ENCODE results near the gene UBXN7. TPM values are rescaled to one million over a fixed set of nuclear protein-coding genes. Genes with fewer than 3 reads are reported as not detected.
"Not testable (repeated sequence)": the region's sequence is repeated elsewhere in the genome, so short reads cannot be mapped to it uniquely, and the experiment has no call there.

The UBXN7 gene
- total and polyA plus RNA-seq, 2 experiments from 2014 or later: 13.9 to 40.2 TPM

GRCh38 chr3:196463804-196464203 lies 31.6 kb upstream of the UBXN7 start:
- no peak overlapping the region for H3K4me2 ChIP-seq (ENCODE audit: unreplicated experiment)
- peaks cover 3% of the 10 kb centered on the region; the same call in 1 of the 2 replicates for H3K36me3 ChIP-seq (ENCODE audit: low read depth)
- H3K9ac ChIP-seq: no peak overlapping the region
- no peak overlapping the region for H3K4me3 ChIP-seq
- no peaks in the 10 kb centered on the region for H3F3A ChIP-seq (ENCODE audit: insufficient read depth)
- peaks cover 21% of the 10 kb centered on the region for H3K79me2 ChIP-seq (ENCODE audit: insufficient read depth)
- WGBS, 2 experiments (ENCODE audit: low coverage in 1 of 2, low lambda C conversion rate in 2 of 2, missing lambda C conversion rate in 2 of 2): 48 to 50% methylated on average over 3 of the region's 3 CpGs
- no peak overlapping the region for H3K27ac ChIP-seq
- in situ Hi-C loops (cut with MboI): no loop called here
- DNase-seq: no peak
- no peaks in the 10 kb centered on the region for H3K9me2 ChIP-seq (ENCODE audit: insufficient read depth)
- H3K9me3 ChIP-seq (ENCODE audit: low read depth): no peaks in the 10 kb centered on the region
- H3K4me1 ChIP-seq (ENCODE audit: insufficient read depth): no peaks in the 10 kb centered on the region
- H3K27me3 ChIP-seq (replicated peaks; ENCODE audit: insufficient read depth): no peaks in the 10 kb centered on the region
- no peaks in the 10 kb centered on the region for H4K20me1 ChIP-seq (ENCODE audit: insufficient read depth)
- no peak for TF ChIP-seq EZH2 (IDR thresholded peaks at IDR 0.05; ENCODE audit: insufficient read depth, poor library complexity, severe bottlenecking)
- no peak overlapping the region for H2AFZ ChIP-seq

- no peaks in the 10 kb centered on the region for H3K36me3 ChIP-seq (ENCODE audit: low read depth)
- no peaks in the 10 kb centered on the region for H3K4me1 ChIP-seq (ENCODE audit: insufficient read depth)
- no peak overlapping the region for H3K4me2 ChIP-seq (ENCODE audit: unreplicated experiment)
- H3K9ac ChIP-seq: no peak overlapping the region
- no peaks in the 10 kb centered on the region for H3K27me3 ChIP-seq (replicated peaks; ENCODE audit: insufficient read depth)
- in situ Hi-C loops (cut with MboI): no loop called here
- TF ChIP-seq EZH2phosphoT487 (IDR thresholded peaks at IDR 0.05; ENCODE audit: insufficient read depth, low read depth): no peak
- no peak for TF ChIP-seq EZH2 (IDR thresholded peaks at IDR 0.05; ENCODE audit: insufficient read depth, poor library complexity, severe bottlenecking)
- H2AFZ ChIP-seq: no peak overlapping the region
- no peak overlapping the region for H3K27ac ChIP-seq
- no peaks in the 10 kb centered on the region for H3K9me2 ChIP-seq (ENCODE audit: insufficient read depth)
- H3K79me2 ChIP-seq (ENCODE audit: insufficient read depth): peaks cover 17% of the 10 kb centered on the region
- no peaks in the 10 kb centered on the region for H3F3A ChIP-seq (ENCODE audit: insufficient read depth)
- H3K4me3 ChIP-seq: no peak overlapping the region
- H3K9me3 ChIP-seq (ENCODE audit: low read depth): no peaks in the 10 kb centered on the region
- 85% methylated on average over 2 of the region's 2 CpGs for WGBS, 2 experiments (ENCODE audit: low coverage in 1 of 2, low lambda C conversion rate in 2 of 2, missing lambda C conversion rate in 2 of 2)
- no peaks in the 10 kb centered on the region for H4K20me1 ChIP-seq (ENCODE audit: insufficient read depth)
- no peak for DNase-seq
These were observed 31.2 kb upstream of the UBXN7 start for GRCh38 chr3:196463478-196463756.

GRCh38 chr3:196462680-196463477 lies 30.7 kb upstream of the UBXN7 start:
- H3K4me3 ChIP-seq: not testable (repeated sequence)

GRCh38 chr3:196458063-196458462 lies 25.8 kb upstream of the UBXN7 start:
- WGBS, 2 experiments (ENCODE audit: low coverage in 1 of 2, low lambda C conversion rate in 2 of 2, missing lambda C conversion rate in 2 of 2): 61 to 71% methylated on average over 4 of the region's 4 CpGs
- H3K4me1 ChIP-seq (ENCODE audit: insufficient read depth): peaks cover 10% of the 10 kb centered on the region
- no peak for DNase-seq
- no peak overlapping the region for H3K4me3 ChIP-seq
- H2AFZ ChIP-seq: no peak overlapping the region
- no peak overlapping the region for H3K9ac ChIP-seq
- H3K79me2 ChIP-seq (ENCODE audit: insufficient read depth): no peaks in the 10 kb centered on the region
- peaks cover 6% of the 10 kb centered on the region; the same call in 1 of the 2 replicates for H3F3A ChIP-seq (ENCODE audit: insufficient read depth)
- H4K20me1 ChIP-seq (ENCODE audit: insufficient read depth): no peaks in the 10 kb centered on the region
- no peak overlapping the region for H3K4me2 ChIP-seq (ENCODE audit: unreplicated experiment)
- TF ChIP-seq EZH2 (IDR thresholded peaks at IDR 0.05; ENCODE audit: insufficient read depth, poor library complexity, severe bottlenecking) (no peak), EZH2phosphoT487 (IDR thresholded peaks at IDR 0.05; ENCODE audit: insufficient read depth, low read depth) (no peak)
- no peaks in the 10 kb centered on the region for H3K9me2 ChIP-seq (ENCODE audit: insufficient read depth)
- no peaks in the 10 kb centered on the region for H3K27me3 ChIP-seq (replicated peaks; ENCODE audit: insufficient read depth)
- H3K9me3 ChIP-seq (ENCODE audit: low read depth): no peaks in the 10 kb centered on the region
- no peaks in the 10 kb centered on the region for H3K36me3 ChIP-seq (ENCODE audit: low read depth)
- in situ Hi-C loops (cut with MboI): no loop called here
- no peak overlapping the region for H3K27ac ChIP-seq

More at GRCh38 chr3:196462680-196463477, 30.7 kb upstream of the UBXN7 start:
- H3F3A ChIP-seq (ENCODE audit: insufficient read depth); H3K27me3 ChIP-seq (replicated peaks; ENCODE audit: insufficient read depth); H3K9me2 ChIP-seq (ENCODE audit: insufficient read depth); H4K20me1 ChIP-seq (ENCODE audit: insufficient read depth); H3K9ac ChIP-seq; H3K36me3 ChIP-seq (ENCODE audit: low read depth); DNase-seq; H3K9me3 ChIP-seq (ENCODE audit: low read depth); H3K27ac ChIP-seq; H3K4me1 ChIP-seq (ENCODE audit: insufficient read depth); H2AFZ ChIP-seq; H3K4me2 ChIP-seq (ENCODE audit: unreplicated experiment); in situ Hi-C loops (cut with MboI): not testable (repeated sequence)
- H3K79me2 ChIP-seq (ENCODE audit: insufficient read depth): peaks cover 13% of the 10 kb centered on the region
- WGBS, 2 experiments (ENCODE audit: low coverage in 1 of 2, low lambda C conversion rate in 2 of 2, missing lambda C conversion rate in 2 of 2): 100% methylated on average over 1 of the region's 1 CpG

- DNase-seq; H3K36me3 ChIP-seq (ENCODE audit: low read depth); H3K9me3 ChIP-seq (ENCODE audit: low read depth); H3K4me1 ChIP-seq (ENCODE audit: insufficient read depth); H3K27ac ChIP-seq; H2AFZ ChIP-seq; H3K9me2 ChIP-seq (ENCODE audit: insufficient read depth); H4K20me1 ChIP-seq (ENCODE audit: insufficient read depth); H3K4me2 ChIP-seq (ENCODE audit: unreplicated experiment); H3K27me3 ChIP-seq (replicated peaks; ENCODE audit: insufficient read depth); H3K9ac ChIP-seq; H3F3A ChIP-seq (ENCODE audit: insufficient read depth); in situ Hi-C loops (cut with MboI); H3K4me3 ChIP-seq; H3K79me2 ChIP-seq (ENCODE audit: insufficient read depth): not testable (repeated sequence)
- WGBS, 2 experiments (ENCODE audit: low coverage in 1 of 2, low lambda C conversion rate in 2 of 2, missing lambda C conversion rate in 2 of 2): 75 to 77% methylated on average over 7 of the region's 7 CpGs
These were observed 25.2 kb upstream of the UBXN7 start for GRCh38 chr3:196457470-196457869.

All from GM23248 (cell line).